AG09309 (cell line): ENCODE results near the gene AMELX.
A peak's percentile ranks its signal among the peaks of the same experiment; 100 is the strongest.

ENCODE experiments used
- DNase-seq: peaks from one replicate; pipeline ENCODE4 v3.0.0-alpha.2; 2010; ENCODE audit warnings: low read depth
- H3K4me3 ChIP-seq: 2 replicates; pipeline ENCODE4 v1.5.1; 2011; ENCODE audit warnings: mild to moderate bottlenecking, low read depth, low read length, moderate library complexity; ENCODE audit not compliant: control insufficient read depth
- TF ChIP-seq, protein P1 (sequence below): IDR thresholded peaks from 2 replicates; pipeline ENCODE4 v1.5.1; 2011; ENCODE audit warnings: mild to moderate bottlenecking, low read depth, low read length, inconsistent platforms; ENCODE audit not compliant: insufficient read depth, control insufficient read depth; ENCODE audit errors: missing control alignments

The AMELX gene

DNA sequence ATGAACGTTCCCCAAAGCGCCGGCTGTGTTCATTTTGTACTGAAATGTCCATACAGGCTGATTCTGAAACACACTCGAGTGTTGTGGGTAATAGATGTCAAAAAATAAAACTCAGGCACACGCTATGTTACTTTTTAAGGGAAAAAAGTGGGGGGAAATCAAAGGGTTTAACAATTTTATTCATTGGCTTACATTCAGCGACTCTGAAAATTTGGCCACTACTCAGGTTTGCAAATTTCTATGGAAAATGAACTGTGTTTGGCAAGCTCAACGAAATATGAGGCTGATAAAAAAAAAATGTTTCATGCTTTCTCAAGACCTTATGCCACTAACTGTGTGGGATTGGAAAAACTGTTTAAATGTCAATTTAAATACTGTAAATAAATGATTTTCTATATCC is 18.5 kb downstream of the AMELX start:
- DNase-seq, result no peak
- no peak overlapping the region for H3K4me3 ChIP-seq
- TF ChIP-seq, protein P1, sequence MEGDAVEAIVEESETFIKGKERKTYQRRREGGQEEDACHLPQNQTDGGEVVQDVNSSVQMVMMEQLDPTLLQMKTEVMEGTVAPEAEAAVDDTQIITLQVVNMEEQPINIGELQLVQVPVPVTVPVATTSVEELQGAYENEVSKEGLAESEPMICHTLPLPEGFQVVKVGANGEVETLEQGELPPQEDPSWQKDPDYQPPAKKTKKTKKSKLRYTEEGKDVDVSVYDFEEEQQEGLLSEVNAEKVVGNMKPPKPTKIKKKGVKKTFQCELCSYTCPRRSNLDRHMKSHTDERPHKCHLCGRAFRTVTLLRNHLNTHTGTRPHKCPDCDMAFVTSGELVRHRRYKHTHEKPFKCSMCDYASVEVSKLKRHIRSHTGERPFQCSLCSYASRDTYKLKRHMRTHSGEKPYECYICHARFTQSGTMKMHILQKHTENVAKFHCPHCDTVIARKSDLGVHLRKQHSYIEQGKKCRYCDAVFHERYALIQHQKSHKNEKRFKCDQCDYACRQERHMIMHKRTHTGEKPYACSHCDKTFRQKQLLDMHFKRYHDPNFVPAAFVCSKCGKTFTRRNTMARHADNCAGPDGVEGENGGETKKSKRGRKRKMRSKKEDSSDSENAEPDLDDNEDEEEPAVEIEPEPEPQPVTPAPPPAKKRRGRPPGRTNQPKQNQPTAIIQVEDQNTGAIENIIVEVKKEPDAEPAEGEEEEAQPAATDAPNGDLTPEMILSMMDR, result no peak

DNA sequence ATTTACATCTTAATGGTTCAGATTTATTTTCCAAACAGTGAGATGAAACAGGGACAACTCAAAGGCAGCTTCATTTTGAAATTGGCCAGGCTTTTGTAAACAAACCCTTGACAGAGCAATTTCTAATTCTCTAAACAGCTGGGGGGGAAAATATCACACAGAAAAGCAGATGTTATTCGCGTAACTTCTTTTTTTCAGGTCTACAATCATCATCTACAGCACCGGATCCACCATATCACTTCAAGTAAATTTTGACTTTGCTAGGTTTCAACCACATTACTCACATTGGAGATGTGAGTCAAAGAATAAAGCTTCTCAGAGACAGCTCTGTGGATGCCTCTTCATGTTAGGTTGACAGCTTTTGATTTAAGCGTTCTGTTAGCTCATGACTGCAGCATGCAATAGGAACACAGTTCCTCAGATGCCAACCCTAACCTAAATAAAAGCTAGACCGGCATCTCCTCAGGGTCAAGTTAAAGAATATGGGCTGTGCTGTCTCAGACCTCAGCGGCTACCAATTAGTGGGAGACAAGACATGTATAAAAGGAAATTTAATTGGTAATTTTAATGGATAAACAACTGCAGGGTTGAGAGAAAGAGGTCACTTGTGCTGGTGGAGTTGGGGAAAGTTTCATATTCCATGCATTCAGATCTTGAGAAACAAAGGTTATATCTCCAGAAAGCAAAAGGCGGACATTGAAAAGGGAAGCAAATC is 26.8 kb downstream of the AMELX start:
- no peak overlapping the region for H3K4me3 ChIP-seq
- TF ChIP-seq, protein P1, result no peak
- no peak for DNase-seq

DNA sequence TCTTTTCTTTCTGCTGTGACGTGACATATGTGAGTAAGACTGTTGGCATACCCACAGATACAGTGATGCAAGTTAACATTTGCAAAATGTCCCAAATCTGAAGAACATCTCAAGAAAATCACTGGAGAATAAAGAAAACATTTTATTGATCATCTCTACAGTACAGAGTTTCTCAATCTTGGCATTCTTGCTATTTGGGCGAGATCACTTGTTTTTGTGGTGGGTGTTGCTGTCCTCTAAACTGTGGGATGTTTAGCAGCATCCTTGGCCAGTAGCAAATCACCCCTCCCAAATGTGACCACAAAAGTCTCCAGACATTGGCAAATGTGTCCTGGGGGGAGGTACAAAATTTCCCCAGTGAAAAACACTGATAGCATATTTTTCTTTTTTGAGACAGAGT is 28.8 kb downstream of the AMELX start:
- DNase-seq, result no peak
- no peak overlapping the region for H3K4me3 ChIP-seq
- TF ChIP-seq, protein P1, result no peak

DNA sequence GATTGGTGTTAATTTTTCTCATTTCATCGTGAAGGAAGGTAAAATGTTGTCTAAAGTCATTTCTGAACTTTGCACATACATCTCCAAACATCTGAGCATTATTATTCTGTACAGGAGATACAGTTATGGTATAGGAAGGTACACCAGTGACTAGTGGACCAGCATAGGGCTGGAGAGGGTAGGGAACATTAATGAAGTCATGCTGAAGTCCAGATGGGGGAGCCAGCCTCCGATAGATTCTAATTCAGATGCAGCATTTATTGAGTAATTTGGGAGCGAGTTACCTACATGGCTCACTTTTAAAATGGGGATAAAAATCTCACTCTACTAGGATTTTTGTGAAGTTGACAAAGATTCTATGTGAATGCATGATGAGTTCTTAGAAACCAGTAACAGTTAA is 34.9 kb downstream of the AMELX start:
- no peak for DNase-seq
- TF ChIP-seq, protein P1, result no peak
- H3K4me3 ChIP-seq, result no peak overlapping the region

DNA sequence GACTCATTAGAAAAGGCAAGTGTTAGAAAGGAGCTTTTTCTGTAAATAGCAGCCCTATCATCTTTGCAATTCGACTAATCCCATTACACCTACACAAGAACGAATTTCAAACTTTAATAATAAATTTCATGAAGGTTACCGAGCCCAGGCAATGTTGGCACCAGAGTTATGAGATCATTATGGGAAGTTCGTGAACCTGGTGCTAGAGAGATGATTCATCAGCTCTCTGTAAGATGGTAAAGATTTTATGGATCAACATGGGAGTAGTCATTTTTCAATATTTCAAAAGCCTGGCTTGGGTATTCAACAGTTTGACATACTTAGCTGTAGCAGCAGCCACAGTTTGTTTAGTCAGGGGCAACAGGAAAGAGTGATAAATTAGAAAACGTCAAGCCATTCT is 35.8 kb downstream of the AMELX start:
- TF ChIP-seq, protein P1, result no peak
- DNase-seq, result peak; percentile 17
- H3K4me3 ChIP-seq, result no peak overlapping the region

DNA sequence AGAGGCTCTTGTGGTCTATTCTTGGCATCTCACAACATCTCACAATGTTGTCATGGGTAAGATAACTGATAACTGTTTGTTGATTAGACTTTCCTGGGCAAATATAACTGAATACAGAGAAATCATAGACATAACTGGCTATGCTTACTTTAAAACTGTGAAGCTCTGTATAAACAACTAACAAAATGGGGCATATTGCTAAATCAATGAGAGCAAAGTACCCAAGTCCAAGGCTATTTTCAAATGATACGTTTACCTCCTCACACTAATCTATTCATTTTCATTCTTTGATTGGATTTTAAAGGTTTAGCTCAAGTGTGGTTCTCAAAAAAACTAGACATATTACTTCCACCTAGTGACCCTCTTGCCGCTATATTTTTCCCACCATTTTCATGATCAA is 38.6 kb downstream of the AMELX start:
- TF ChIP-seq, protein P1, result no peak
- no peak for DNase-seq
- H3K4me3 ChIP-seq, result no peak overlapping the region

DNA sequence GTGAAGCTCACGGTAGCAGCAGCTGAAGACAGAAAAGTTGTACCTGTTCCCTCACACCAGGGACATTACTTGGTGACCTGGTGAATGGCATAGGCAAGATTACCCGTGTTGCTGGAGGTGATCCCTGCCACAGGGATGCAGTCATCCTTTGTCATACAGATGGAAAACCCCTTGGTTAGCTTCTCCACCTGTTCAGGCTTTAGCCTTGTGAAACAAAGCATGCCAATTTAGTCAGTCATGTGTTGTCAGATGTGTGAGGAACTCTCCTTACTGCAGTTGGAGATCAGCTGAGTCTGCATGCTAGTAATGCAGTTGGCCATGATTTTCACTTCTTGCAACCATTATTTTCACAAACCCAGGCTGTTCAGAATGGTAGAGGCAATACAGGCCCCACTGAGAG is 41.0 kb downstream of the AMELX start:
- H3K4me3 ChIP-seq, result no peak overlapping the region
- TF ChIP-seq, protein P1, result no peak
- no peak for DNase-seq
